Heart right ventricle (tissue), 16 donors: ENCODE measurements around the gene BRIP1. TPM values are rescaled to one million over a fixed set of nuclear protein-coding genes. Genes with fewer than 3 reads are reported as not detected.

Experiments
- ATAC-seq, 8 donors: fragments of 200-7000 bp; cut with Tn5 transposase; one replicate each; pipeline ENCODE4 v1.9.1; 2020; ENCODE audit warnings: mild to moderate bottlenecking in 8 of 8, moderate library complexity in 8 of 8, moderate number of reproducible peaks in 1 of 8
- DNase-seq, 2 donors: peaks; one replicate each; pipeline ENCODE4 v3.0.0-alpha.2; 2020
- H3K27ac ChIP-seq, 10 donors: fragments of 200-600 bp; sonication (generic) in 2 of 10; one replicate each; pipeline versions ENCODE4 v1.5.0 to v1.8.0; 2020 to 2022; ENCODE audit warnings: mild to moderate bottlenecking in 3 of 10
- H3K27me3 ChIP-seq, 7 donors: fragments of 200-600 bp; one replicate each; pipeline ENCODE4 v1.8.0; 2021 to 2022; ENCODE audit warnings: mild to moderate bottlenecking in 2 of 7
- H3K36me3 ChIP-seq, 9 donors: fragments of 200-600 bp; sonication (generic) in 1 of 9; one replicate each; pipeline versions ENCODE4 v1.5.0 to v1.8.0; 2020 to 2022; ENCODE audit warnings: mild to moderate bottlenecking in 2 of 9
- H3K4me1 ChIP-seq, 9 donors: fragments of 200-600 bp; sonication (generic) in 1 of 9; one replicate each; pipeline versions ENCODE4 v1.5.0 to v1.8.0; 2020 to 2022; ENCODE audit warnings: mild to moderate bottlenecking in 4 of 9
- H3K4me3 ChIP-seq, 10 donors: fragments of 200-600 bp; sonication (generic) in 2 of 10; one replicate each; pipeline versions ENCODE4 v1.5.0 to v1.8.0; 2020 to 2022; ENCODE audit warnings: mild to moderate bottlenecking in 7 of 10, moderate library complexity in 2 of 10
- H3K9me3 ChIP-seq, 11 donors: fragments of 200-600 bp in 10 of 11; sonication (generic) in 2 of 11; one replicate each; pipeline versions ENCODE4 v1.5.0 to v1.8.0; 2013 to 2022; ENCODE audit warnings: mild to moderate bottlenecking in 2 of 11, control low read depth in 1 of 11, moderate library complexity in 1 of 11
- CTCF ChIP-seq, 9 donors: fragments of 200-600 bp; sonication (generic) in 2 of 9; IDR thresholded peaks; one replicate each; pipeline versions ENCODE4 v1.5.0 to v1.8.0; 2021 to 2022; ENCODE audit warnings: antibody characterized with exemption in 9 of 9, mild to moderate bottlenecking in 5 of 9, moderate library complexity in 1 of 9
- WGBS, 2 donors: extraction: QIAGEN DNeasy Blood & Tissue Kit; methylation state at CpG; one replicate each; pipeline ENCODE4 v1.1.7; 2013; ENCODE audit warnings: inconsistent platforms in 1 of 2; 5-methylcytosine and 5-hydroxymethylcytosine counted together
- intact Hi-C, 10 donors: fragments of 100-400 bp; cut with DNase I; formaldehyde crosslinking; loops; one replicate each; pipeline versions ENCODE4 v1.11.1 to v1.14.2; 2022
- polyA plus RNA-seq, 2 donors: library from polyadenylated mRNA; stranded (reverse); fragments of 200-250 nt; gene quantifications; one replicate each; pipeline ENCODE4 v1.2.3, GENCODE V29; 2013
- total RNA-seq, 10 donors: library from RNA; stranded (reverse); fragmentation: NEBNext Ultra II Directional in 3 of 10; extraction: Animal tissue kit (Norgen Biotek cat#: 25700) in 3 of 10; gene quantifications; one replicate each; pipeline versions ENCODE4 v1.2.1 to v1.2.4, GENCODE V29; 2021 to 2023
- donor health status: Arrhythmogenic right ventricular cardiomyopathy.
- donor health status: ischemic (EF 13 %, LVEDD 7.1; RV severe dilation, severe dysfunction).
- donor health status: healthy with polysubstance abuse.
- donor health status: DM: no; HTN: yes; CAD: no.
- donor health status: DM: no; HTN: no; CAD: no.
- donor health status: ischemic (EF 25% LVEDD 6.9; RV normal size, moderate dysfunction).
- donor health status: ischemic (EF 25% LVEDD 5.7; RV mildly dilated, moderate dysfunction).
- donor health status: healthy.
- donor health status: DM: yes; HTN: yes; CAD: no.
- donor health status: Ischemic cardiomyopathy.
- donor health status: ischemic (EF 35%, LVEDD 5.7; RV mildly dilated, moderate dysfunction).
- donor health status: nonischemic (EF 11% LVEDD 7.7; RV severe dilation, severe dysfunction).
- donor health status: DM: yes; HTN: yes; CAD: no.
- donor health status: PGD.
- donor health status: ischemic (EF 29% LVEDD 5.4; RV normal size, mild dysfunction).
- donor health status: nonischemic (EF 23%, LVEDD 6.1; RV moderate dilation, normal function).

The BRIP1 gene
- total and polyA plus RNA-seq, 12 donors, result 0.03 to 2.1 (median 0.22) TPM; not detected in 1

- H3K27ac ChIP-seq, result no peak overlapping the region
- intact Hi-C loops, result no loop called here
- H3K36me3 ChIP-seq, result no peaks in the 10 kb centered on the region
- ATAC-seq, result no peak
- no peaks in the 10 kb centered on the region for H3K9me3 ChIP-seq
- WGBS, 2 donors, result 100% methylated on average over 4 of the region's 4 CpGs
- no peak for DNase-seq
- no peak overlapping the region for H3K4me3 ChIP-seq
- no peaks in the 10 kb centered on the region for H3K4me1 ChIP-seq
- TF ChIP-seq CTCF (IDR thresholded peaks at IDR 0.05), result no peak
- no peaks in the 10 kb centered on the region for H3K27me3 ChIP-seq
Observed at GRCh38 chr17:61794242-61794641, 69.1 kb downstream of the BRIP1 start.

- intact Hi-C loops, result no loop called here
- H3K9me3 ChIP-seq, result no peaks in the 10 kb centered on the region
- ATAC-seq, result no peak
- no peak overlapping the region for H3K4me3 ChIP-seq
- no peaks in the 10 kb centered on the region for H3K4me1 ChIP-seq
- H3K27me3 ChIP-seq, result no peaks in the 10 kb centered on the region
- 94 to 97% methylated on average over 3 of the region's 3 CpGs for WGBS, 2 donors
- no peak for TF ChIP-seq CTCF (IDR thresholded peaks at IDR 0.05)
- H3K36me3 ChIP-seq, result no peaks in the 10 kb centered on the region
- no peak for DNase-seq
- no peak overlapping the region for H3K27ac ChIP-seq
Observed at GRCh38 chr17:61793565-61793964, 69.8 kb downstream of the BRIP1 start.

DNA sequence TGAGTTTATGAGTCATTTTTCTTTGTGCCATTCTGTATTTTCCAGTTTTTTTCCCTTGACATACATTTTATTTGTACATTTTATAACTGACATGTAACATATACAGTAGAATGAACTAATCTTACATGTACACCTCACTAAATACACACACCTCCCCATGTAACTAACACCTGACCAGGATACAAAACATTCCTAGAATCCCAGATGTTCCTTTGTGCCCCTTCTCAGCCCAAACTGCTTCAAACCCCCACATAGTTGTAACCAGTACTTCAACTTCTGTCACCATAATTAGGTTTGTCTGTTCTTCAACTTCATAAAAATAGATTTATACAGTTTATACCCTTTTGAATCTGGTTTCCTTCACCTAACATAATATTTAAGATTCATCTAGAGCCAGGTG is 73.5 kb downstream of the BRIP1 start:
- no peak for TF ChIP-seq CTCF (IDR thresholded peaks at IDR 0.05)

DNA sequence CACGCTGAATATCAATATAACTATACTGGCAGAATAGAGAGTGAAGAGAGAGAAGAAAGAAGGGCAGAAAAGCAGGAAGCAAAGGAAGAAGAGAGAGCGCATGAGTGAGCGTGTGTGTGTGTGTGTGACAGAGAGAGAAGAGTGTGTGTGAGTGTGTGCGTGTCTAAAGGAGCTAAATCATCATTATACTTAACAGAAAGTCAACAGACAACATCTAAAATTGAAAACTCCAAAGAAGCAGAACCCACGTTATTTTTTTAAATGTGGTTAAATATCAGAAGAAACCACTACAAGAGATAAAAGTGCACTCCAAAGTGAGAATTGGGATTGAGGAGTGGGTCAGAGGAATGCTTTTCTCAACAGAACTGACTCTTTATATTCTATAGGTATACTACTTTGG is 77.2 kb downstream of the BRIP1 start:
- Histone ChIP-seq H3K36me3 (no peaks in the 10 kb centered on the region), H3K27me3 (no peaks in the 10 kb centered on the region), H3K4me1 (no peaks in the 10 kb centered on the region), H3K27ac (no peak overlapping the region), H3K4me3 (no peak overlapping the region), H3K9me3 (no peaks in the 10 kb centered on the region)
- no peak for TF ChIP-seq CTCF (IDR thresholded peaks at IDR 0.05)
- intact Hi-C loops, result no loop called here
- DNase-seq, result no peak
- 93 to 96% methylated on average over 5 of the region's 5 CpGs for WGBS, 2 donors
- no peak for ATAC-seq

More for the DNA sequence above, 73.5 kb downstream of the BRIP1 start:
- ATAC-seq (no peak), DNase-seq (no peak)
- no peaks in the 10 kb centered on the region for H3K4me1 ChIP-seq
- H3K4me3 ChIP-seq, result no peak overlapping the region
- intact Hi-C loops, result no loop called here
- H3K36me3 ChIP-seq, result no peaks in the 10 kb centered on the region
- H3K27ac ChIP-seq, result no peak overlapping the region
- H3K27me3 ChIP-seq, result no peaks in the 10 kb centered on the region
- H3K9me3 ChIP-seq, result no peaks in the 10 kb centered on the region

DNA sequence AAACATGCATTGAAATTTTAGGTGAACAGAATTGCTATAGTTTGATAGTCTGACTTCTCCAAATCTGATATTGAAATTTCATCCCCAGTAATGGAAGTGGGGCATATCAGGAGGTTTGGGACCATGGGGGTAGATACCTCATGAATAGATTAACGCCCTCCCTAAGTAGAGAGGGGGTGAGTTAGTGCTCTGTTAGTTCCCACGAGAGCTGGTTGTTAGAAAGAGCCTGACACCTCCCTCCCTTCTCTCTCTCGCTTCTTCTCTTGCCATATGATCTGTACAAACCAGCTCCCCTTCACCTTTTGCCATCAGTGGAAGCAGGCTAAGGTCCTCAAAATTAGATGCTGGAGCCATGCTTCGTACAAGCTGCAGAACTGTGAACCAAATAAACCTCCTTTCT is 78.8 kb downstream of the BRIP1 start:
- 89 to 94% methylated on average over 4 of the region's 4 CpGs for WGBS, 2 donors
- Histone ChIP-seq H3K27me3 (no peaks in the 10 kb centered on the region), H3K27ac (no peak overlapping the region), H3K4me1 (no peaks in the 10 kb centered on the region), H3K9me3 (no peaks in the 10 kb centered on the region), H3K4me3 (no peak overlapping the region), H3K36me3 (no peaks in the 10 kb centered on the region)
- no peak for TF ChIP-seq CTCF (IDR thresholded peaks at IDR 0.05)
- ATAC-seq (no peak), DNase-seq (no peak)
- intact Hi-C loops, result no loop called here
